HEK293 (cell line): ENCODE data around the gene TMEM252.

Experiments used
- CTCF ChIA-PET: fragments of 350-600 bp; formaldehyde crosslinking; extraction: SDS; loops from one replicate; lab custom pipeline; 2021; ENCODE audit warnings: antibody characterized with exemption; lab: Yijun Ruan, JAX
- POLR2A ChIA-PET: fragments of 300-600 bp; formaldehyde crosslinking; extraction: SDS; loops from one replicate; lab custom pipeline; 2020; ENCODE audit warnings: antibody characterized with exemption, inconsistent platforms; lab: Yijun Ruan, JAX
- H3K27ac ChIP-seq: fragments of 200-500 bp; sonication (Bioruptor generic); 2 replicates; pipeline ENCODE4 v1.5.1; 2014; ENCODE audit warnings: low read depth, low read length, control low read depth, inconsistent platforms; ENCODE audit errors: extremely low read depth
- H3K36me3 ChIP-seq, 2 experiments: fragments of 200-500 bp in 1 of 2; sonication (Bioruptor generic) in 1 of 2; 1 replicate in 1 of 2; 2 replicates in 1 of 2; pipeline ENCODE4 v1.5.1; 2014 to 2017; ENCODE audit warnings: inconsistent platforms in 2 of 2, low read length in 2 of 2; ENCODE audit not compliant: control insufficient read depth in 2 of 2, insufficient read depth in 1 of 2
- H3K4me1 ChIP-seq: fragments of 200-500 bp; sonication (Bioruptor generic); 2 replicates; pipeline ENCODE4 v1.5.1; 2014; ENCODE audit warnings: mild to moderate bottlenecking, low read length, inconsistent platforms; ENCODE audit not compliant: control insufficient read depth, insufficient read depth
- H3K4me3 ChIP-seq: 2 replicates; pipeline ENCODE4 v1.5.1; 2011; ENCODE audit warnings: low read depth, mild to moderate bottlenecking, control low read depth, low read length, moderate library complexity
- H3K9me3 ChIP-seq: fragments of 200-500 bp; sonication (Bioruptor generic); 2 replicates; pipeline ENCODE4 v1.5.1; 2014; ENCODE audit warnings: low read depth, low read length, inconsistent platforms; ENCODE audit not compliant: control insufficient read depth, insufficient read depth
- ATF2 ChIP-seq: fragments of 450-650 bp; formaldehyde crosslinking; IDR thresholded peaks from 2 replicates; pipeline ENCODE4 v1.5.1; 2016; ENCODE audit warnings: missing biosample characterization, missing genetic modification characterization, low read depth
- GLIS2 ChIP-seq: fragments of 450-650 bp; formaldehyde crosslinking; IDR thresholded peaks from 2 replicates; pipeline ENCODE4 v1.5.1; 2016; ENCODE audit warnings: missing biosample characterization, missing genetic modification characterization
- KLF8 ChIP-seq: fragments of 450-650 bp; formaldehyde crosslinking; IDR thresholded peaks from 2 replicates; pipeline ENCODE4 v1.5.1; 2016; ENCODE audit warnings: missing biosample characterization, missing genetic modification characterization
- MZF1 ChIP-seq: fragments of 450-650 bp; formaldehyde crosslinking; IDR thresholded peaks from 2 replicates; pipeline ENCODE4 v1.5.1; 2017; ENCODE audit warnings: missing biosample characterization, missing genetic modification characterization, borderline replicate concordance
- PRDM2 ChIP-seq: fragments of 450-650 bp; formaldehyde crosslinking; IDR thresholded peaks from 2 replicates; pipeline ENCODE4 v1.5.1; 2016; ENCODE audit warnings: missing biosample characterization, missing genetic modification characterization, borderline replicate concordance
- ZBTB7A ChIP-seq: fragments of 450-650 bp; formaldehyde crosslinking; IDR thresholded peaks from 2 replicates; pipeline ENCODE4 v1.5.1; 2016; ENCODE audit warnings: low read depth, missing biosample characterization, missing genetic modification characterization
- ZNF133 ChIP-seq: fragments of 450-650 bp; formaldehyde crosslinking; IDR thresholded peaks from 2 replicates; pipeline ENCODE4 v1.5.1; 2016; ENCODE audit warnings: missing biosample characterization, missing genetic modification characterization
- ZNF155 ChIP-seq: fragments of 450-650 bp; formaldehyde crosslinking; IDR thresholded peaks from 2 replicates; pipeline ENCODE4 v1.5.1; 2016; ENCODE audit warnings: missing biosample characterization, missing genetic modification characterization
- ZNF266 ChIP-seq: fragments of 450-650 bp; formaldehyde crosslinking; IDR thresholded peaks from 2 replicates; pipeline ENCODE4 v1.5.1; 2016; ENCODE audit warnings: missing biosample characterization, missing genetic modification characterization, low read depth
- ZNF350 ChIP-seq: fragments of 450-650 bp; formaldehyde crosslinking; IDR thresholded peaks from 2 replicates; pipeline ENCODE4 v1.5.0; 2017; ENCODE audit warnings: missing biosample characterization, mild to moderate bottlenecking, missing genetic modification characterization
- ZNF510 ChIP-seq: fragments of 450-650 bp; formaldehyde crosslinking; IDR thresholded peaks from 2 replicates; pipeline ENCODE4 v1.5.1; 2018; ENCODE audit warnings: mild to moderate bottlenecking, missing genetic modification characterization, missing biosample characterization; ENCODE audit not compliant: insufficient replicate concordance
- ZNF530 ChIP-seq: fragments of 450-650 bp; formaldehyde crosslinking; IDR thresholded peaks from 2 replicates; pipeline ENCODE4 v1.5.1; 2016; ENCODE audit warnings: low read depth, missing biosample characterization, missing genetic modification characterization
- ZNF580 ChIP-seq: fragments of 450-650 bp; formaldehyde crosslinking; IDR thresholded peaks from 2 replicates; pipeline ENCODE4 v1.5.1; 2016; ENCODE audit warnings: missing biosample characterization, missing genetic modification characterization
- ZNF600 ChIP-seq: fragments of 450-650 bp; formaldehyde crosslinking; IDR thresholded peaks from 2 replicates; pipeline ENCODE4 v1.5.1; 2016; ENCODE audit warnings: missing biosample characterization, missing genetic modification characterization
- ZNF626 ChIP-seq: fragments of 450-650 bp; sonication (Bioruptor Pico); formaldehyde crosslinking; IDR thresholded peaks from 2 replicates; pipeline ENCODE4 v1.5.1; 2018; ENCODE audit warnings: missing biosample characterization, missing genetic modification characterization, inconsistent platforms
- ZNF692 ChIP-seq: fragments of 450-650 bp; formaldehyde crosslinking; IDR thresholded peaks from 2 replicates; pipeline ENCODE4 v1.5.1; 2016; ENCODE audit warnings: missing biosample characterization, missing genetic modification characterization
- TF ChIP-seq, protein P1 (sequence below): fragments of 450-650 bp; formaldehyde crosslinking; IDR thresholded peaks from 2 replicates; pipeline ENCODE4 v1.5.1; 2016; ENCODE audit warnings: missing biosample characterization, missing genetic modification characterization

The TMEM252 gene

GRCh38 chr9:68575817-68576216 lies 35.1 kb upstream of the TMEM252 start (continued):
- TF ChIP-seq PRDM2 (tag by site-specific recombination) (no peak), ZNF133 (tag by site-specific recombination) (no peak), ZNF692 (tag by site-specific recombination) (no peak), ZNF530 (tag by site-specific recombination) (no peak), ZBTB7A (tag by site-specific recombination) (no peak)
- TF ChIP-seq, protein P1, sequence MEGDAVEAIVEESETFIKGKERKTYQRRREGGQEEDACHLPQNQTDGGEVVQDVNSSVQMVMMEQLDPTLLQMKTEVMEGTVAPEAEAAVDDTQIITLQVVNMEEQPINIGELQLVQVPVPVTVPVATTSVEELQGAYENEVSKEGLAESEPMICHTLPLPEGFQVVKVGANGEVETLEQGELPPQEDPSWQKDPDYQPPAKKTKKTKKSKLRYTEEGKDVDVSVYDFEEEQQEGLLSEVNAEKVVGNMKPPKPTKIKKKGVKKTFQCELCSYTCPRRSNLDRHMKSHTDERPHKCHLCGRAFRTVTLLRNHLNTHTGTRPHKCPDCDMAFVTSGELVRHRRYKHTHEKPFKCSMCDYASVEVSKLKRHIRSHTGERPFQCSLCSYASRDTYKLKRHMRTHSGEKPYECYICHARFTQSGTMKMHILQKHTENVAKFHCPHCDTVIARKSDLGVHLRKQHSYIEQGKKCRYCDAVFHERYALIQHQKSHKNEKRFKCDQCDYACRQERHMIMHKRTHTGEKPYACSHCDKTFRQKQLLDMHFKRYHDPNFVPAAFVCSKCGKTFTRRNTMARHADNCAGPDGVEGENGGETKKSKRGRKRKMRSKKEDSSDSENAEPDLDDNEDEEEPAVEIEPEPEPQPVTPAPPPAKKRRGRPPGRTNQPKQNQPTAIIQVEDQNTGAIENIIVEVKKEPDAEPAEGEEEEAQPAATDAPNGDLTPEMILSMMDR (tag by site-specific recombination): no peak

- Histone ChIP-seq H3K36me3 (no peaks in the 10 kb centered on the region), H3K4me3 (no peak overlapping the region)
- CTCF ChIA-PET: interaction anchor here (0.6 to 3.0 kb wide), 6 partner anchors 9 to 425 kb away, joined by 3 to 19 read pairs (median 4); no protein-coding TSS in a partner anchor
- TF ChIP-seq ZNF626 (tag by site-specific recombination) (no peak), ZNF510 (no peak), ZNF600 (tag by site-specific recombination) (no peak), ZNF155 (tag by site-specific recombination) (no peak), ATF2 (tag by site-specific recombination) (no peak), MZF1 (no peak), ZNF580 (tag by site-specific recombination) (no peak), KLF8 (tag by site-specific recombination) (no peak), ZNF350 (tag by site-specific recombination) (no peak), GLIS2 (tag by site-specific recombination) (no peak), ZNF266 (no peak)
- TF ChIP-seq, all 188 proteins: peak for 0
- POLR2A ChIA-PET: no interaction called here
- Histone ChIP-seq H3K4me1 (no peaks in the 10 kb centered on the region), H3K27ac (no peak overlapping the region), H3K9me3 (no peaks in the 10 kb centered on the region)
Measured at GRCh38 chr9:68574150-68574549, 33.5 kb upstream of the TMEM252 start.
